NCI-H2171 treated with DMSO at 0.1 percent for 48 hours (cell line): Measurements from ENCODE around the gene C1orf53.

Experiments
- DNase-seq: peaks from one replicate; lab custom pipeline; 2025; lab: John Stamatoyannopoulos, UW

The C1orf53 gene

GRCh38 chr1:197955486-197956394 is 53.3 kb downstream of the C1orf53 start:
- DNase-seq, result no peak
